ENCODE data around the gene PTPRJ.
"Not testable (repeated sequence)": the region's sequence is repeated elsewhere in the genome, so short reads cannot be mapped to it uniquely, and the experiment has no call there.

DNA sequence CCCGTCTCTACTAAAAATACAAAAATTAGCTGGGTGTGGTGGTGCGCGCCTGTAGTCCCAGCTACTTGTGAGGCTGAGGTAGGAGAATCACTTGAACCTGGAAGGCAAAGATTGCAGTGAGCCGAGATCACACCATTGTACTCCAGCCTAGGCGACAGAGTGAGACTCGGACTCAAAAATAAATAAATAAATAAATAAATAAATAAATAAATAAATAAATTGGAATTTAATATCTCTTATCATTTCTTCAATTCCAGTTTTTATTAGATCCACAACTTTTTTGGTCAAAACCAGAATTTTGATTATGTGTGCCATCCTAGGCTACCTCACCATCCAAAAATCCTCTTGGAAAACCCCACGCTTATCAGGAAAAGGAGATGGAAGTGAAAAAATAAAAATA is 43.2 kb downstream of the PTPRJ start:
- TF ChIP-seq, protein P1, sequence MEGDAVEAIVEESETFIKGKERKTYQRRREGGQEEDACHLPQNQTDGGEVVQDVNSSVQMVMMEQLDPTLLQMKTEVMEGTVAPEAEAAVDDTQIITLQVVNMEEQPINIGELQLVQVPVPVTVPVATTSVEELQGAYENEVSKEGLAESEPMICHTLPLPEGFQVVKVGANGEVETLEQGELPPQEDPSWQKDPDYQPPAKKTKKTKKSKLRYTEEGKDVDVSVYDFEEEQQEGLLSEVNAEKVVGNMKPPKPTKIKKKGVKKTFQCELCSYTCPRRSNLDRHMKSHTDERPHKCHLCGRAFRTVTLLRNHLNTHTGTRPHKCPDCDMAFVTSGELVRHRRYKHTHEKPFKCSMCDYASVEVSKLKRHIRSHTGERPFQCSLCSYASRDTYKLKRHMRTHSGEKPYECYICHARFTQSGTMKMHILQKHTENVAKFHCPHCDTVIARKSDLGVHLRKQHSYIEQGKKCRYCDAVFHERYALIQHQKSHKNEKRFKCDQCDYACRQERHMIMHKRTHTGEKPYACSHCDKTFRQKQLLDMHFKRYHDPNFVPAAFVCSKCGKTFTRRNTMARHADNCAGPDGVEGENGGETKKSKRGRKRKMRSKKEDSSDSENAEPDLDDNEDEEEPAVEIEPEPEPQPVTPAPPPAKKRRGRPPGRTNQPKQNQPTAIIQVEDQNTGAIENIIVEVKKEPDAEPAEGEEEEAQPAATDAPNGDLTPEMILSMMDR (IDR thresholded peaks at IDR 0.05 in 8 of 11, conservative IDR thresholded peaks at IDR 0.05 in 3 of 11): not testable (repeated sequence)
- not testable (repeated sequence) for TF ChIP-seq POLR2AphosphoS5 (IDR thresholded peaks at IDR 0.05)
